Hypothalamus (tissue), 51 donors: ENCODE results near the gene ABI2.

ENCODE experiments used
- DNase-seq, 51 donors: peaks; one replicate each; lab custom pipeline; 2025; lab: John Stamatoyannopoulos, UW

ABI2 gene

DNA sequence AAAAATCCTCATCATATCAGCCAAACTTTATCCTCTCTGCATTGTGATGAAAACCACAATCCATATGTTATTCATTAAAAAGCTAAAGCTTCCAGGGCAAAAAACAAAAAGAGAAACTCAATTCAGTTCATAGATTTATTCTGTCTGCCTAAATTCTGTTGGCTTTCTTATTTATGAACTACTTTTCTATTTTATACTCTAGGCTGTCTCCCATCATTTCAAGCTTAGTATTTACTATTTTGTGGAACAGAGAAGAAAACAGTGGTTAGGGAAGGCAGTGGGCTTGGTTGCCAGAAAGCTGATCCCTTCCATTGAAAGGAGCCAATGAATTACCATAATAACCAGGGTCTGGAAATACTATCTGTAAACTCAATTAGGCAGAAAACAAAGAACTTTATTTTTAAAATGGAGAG, 135.1 kb downstream of the ABI2 start:
- no peak for DNase-seq

DNA sequence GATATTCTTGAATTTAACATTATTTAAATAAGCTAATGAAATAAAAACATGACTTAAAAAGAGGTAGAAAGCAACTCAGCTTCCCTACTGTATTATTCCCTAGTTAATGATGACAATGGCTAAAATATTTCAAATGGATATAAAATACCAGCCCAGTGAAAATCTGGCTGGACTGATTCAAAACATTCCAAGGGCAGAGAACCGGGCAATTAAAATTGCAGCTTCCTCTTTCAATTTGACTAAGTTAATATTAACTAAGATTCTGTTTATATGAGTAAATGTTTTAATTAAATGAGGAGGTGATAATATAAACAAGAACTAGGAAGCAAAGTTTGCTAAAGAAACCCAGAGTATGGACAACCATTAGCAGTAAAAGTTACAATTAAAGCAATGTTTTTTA, 141.4 kb downstream of the ABI2 start:
- no peak for DNase-seq

DNA sequence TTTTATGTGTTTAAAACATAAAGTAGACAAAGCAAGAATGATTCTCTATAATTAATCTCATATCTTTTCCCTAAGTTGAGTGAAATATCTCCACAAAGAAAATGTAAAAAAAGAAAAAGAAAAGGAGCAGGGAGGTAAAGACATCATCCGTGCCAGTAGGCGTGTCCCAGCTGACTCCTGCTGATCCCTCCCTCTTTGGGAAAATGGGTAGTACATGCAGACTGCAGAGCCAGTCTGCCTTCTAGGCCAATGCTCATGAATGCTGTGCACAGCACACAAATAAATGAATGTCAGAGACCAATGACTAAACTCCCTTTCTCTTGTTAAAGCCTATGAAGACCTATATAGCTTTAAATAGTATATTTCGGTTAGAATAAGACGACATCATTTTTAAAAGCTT, 142.2 kb downstream of the ABI2 start:
- no peak for DNase-seq

DNA sequence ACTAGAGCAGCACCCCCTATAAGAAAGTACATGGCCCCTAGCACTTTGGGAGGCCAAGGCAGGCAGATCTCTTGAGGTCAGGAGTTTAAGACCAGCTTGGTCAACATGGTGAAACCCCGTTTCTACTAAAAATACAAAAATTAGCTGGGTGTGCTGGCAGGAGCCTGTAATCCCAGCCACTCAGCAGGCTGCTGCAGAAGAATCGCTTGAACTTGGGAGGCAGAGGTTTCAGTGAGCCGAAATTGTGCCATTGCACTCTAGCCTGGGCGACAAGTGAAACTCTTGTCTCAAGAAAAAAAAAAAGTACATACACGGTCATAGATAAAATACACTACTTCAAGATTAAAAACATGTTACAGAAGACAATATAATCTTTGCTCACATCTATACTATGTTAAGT, 143.1 kb downstream of the ABI2 start:
- DNase-seq, result no peak

DNA sequence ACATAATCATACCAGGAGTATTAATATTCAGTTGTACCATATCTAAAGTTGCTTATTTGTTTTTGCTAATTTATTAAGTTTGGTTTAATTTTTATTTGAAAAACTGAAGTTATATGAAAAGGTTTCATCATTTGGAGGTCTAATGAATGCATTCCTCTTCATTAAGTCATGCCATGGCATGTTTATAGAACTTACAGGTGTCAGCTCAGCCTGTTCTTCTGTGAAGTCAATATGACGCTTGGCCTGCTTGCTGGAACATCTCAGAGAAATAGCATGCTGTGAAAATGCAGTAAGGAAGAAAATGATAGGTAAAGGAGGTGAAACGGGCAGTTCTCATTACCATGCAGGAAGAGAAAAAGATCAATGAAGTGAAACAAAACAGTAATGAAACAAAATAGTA, 148.7 kb downstream of the ABI2 start:
- no peak for DNase-seq

DNA sequence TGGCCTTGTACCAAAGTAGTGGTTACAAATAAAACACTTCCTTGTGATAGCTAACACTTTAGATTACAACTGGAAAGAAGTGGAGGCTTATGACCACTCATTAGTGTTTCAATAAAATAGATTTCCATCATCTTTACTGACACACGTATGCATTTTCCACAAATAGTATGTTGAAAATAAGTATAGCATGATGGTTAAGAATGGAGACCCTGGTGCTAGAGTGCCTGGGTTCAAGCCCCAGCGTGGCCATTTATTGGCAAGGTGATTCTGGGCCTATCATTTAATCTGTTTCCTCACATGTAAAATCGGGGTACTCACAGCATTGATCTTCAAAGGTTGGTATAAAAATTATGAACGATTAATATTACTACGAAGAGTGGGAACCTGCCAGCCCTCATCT, 152.4 kb downstream of the ABI2 start:
- DNase-seq, result no peak

DNA sequence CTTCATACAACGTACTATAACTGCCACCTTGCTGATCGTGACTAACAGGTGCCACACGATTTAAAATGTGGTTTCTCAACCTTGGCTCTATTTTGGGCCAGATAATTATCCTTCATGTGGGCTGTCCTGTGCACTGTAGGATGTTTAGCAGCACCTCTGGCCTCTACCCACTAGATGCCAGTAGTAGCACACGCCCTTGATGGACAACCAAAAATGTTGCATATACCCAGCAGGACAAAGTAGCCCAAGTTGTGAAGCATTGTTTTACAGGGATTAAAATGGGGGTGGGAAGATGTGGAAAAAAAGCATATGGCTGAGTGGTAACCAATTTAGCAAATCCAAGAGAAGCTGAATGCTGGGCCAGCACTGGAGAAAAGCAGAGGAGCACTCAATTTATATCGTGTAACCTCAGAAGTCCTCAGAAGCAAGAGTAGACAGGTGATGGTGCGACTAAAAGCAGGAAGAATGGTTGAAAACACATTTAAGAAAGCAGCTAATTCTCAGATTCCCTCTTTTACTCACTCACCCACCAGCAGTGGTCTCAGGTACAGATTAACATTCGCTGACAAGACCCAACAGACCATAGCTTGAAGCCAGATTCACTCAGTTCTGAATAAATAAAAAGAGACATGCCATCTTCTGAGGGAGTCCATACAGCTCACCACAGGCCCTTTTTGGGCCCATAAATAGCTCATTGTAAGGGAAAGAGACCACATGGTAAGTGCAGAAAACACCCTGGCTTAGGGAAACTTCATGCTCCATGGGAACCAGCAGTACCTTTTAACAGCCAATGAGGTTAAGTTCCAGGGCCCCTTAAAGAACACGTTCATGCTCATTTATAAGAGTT, 156.3 kb downstream of the ABI2 start:
- DNase-seq, result peak in 14 of 51 donors; percentile 1 to 30 (median 10)

DNA sequence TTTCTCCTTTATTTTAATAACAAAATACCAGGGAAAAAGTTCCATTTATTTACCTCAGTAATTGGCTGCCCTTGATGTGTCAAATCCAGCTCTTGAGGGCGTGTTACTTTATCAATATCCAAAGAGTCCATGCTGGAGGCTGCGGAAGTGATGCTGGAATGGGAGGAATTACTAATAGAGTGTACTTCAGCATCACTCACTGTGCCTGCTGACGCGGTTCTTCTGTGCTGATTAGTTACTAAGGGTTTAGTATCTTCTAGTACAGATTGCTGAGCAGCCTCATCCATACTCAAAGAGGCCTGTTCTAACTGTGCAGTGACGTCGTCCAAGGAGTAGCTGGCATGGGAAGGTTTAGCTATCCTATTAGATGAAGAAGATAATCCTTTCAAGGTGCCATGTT, 161.3 kb downstream of the ABI2 start:
- no peak for DNase-seq

DNA sequence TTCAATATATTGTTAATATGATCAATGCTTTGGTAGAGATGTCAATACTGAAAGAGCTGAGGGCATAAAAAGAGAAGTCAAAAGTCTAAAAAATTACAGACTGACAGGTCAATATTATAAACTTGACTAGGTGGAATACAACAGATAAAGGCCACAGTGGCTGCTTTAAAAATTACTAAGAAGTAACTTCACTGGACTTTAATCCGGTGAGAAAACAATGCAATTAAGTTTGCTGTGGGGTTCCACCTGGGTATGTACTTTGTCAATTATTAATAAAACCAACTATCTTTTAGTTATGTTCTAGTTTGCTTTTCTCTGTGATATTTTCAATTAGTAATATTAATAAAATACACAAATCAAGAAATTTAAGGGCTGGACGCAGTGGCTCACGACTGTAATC, 162.2 kb downstream of the ABI2 start:
- no peak for DNase-seq

DNA sequence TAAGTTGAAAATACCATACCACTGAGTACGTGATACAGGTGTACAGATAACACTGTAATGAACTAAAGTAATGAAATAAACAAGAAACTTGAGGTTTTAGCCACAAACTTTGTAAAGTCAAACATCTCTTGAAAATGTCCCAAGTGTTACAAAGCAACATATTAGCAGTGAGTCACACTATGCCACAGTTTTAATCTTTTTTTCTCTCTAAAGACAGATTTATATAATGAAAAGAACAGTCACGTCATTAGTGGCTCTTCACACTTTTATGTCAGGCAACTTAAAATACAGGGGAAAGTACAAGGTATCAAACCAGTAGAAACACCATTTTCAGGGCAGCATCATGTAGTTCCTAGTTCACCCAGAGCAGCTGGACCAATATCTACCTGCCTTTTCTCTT, 164.8 kb downstream of the ABI2 start:
- no peak for DNase-seq
